A549 treated with AZD2906 at 1 μM for 4 hours (cell line): Measurements from ENCODE around the gene CAMK2B. TPM values are rescaled to one million over a fixed set of nuclear protein-coding genes. Genes with fewer than 3 reads are reported as not detected.

ENCODE experiments used
- total RNA-seq: library from RNA; stranded (reverse); fragments of 200-300 nt; extraction: Qiagen RNA extraction; gene quantifications from 5 replicates; pipeline ENCODE4 v1.2.3, GENCODE V29; 2022

CAMK2B gene
- 0.17 to 0.49 TPM (median 0.24 TPM) in 5 replicates for total RNA-seq

GRCh38 chr7:44325201-44325671 is at the start of gene CAMK2B:
Gene CAMK2B, minus strand, starts transcription at chr7:44325594. Its CDS starts 173 bp downstream, at chr7:44325421.

DNA sequence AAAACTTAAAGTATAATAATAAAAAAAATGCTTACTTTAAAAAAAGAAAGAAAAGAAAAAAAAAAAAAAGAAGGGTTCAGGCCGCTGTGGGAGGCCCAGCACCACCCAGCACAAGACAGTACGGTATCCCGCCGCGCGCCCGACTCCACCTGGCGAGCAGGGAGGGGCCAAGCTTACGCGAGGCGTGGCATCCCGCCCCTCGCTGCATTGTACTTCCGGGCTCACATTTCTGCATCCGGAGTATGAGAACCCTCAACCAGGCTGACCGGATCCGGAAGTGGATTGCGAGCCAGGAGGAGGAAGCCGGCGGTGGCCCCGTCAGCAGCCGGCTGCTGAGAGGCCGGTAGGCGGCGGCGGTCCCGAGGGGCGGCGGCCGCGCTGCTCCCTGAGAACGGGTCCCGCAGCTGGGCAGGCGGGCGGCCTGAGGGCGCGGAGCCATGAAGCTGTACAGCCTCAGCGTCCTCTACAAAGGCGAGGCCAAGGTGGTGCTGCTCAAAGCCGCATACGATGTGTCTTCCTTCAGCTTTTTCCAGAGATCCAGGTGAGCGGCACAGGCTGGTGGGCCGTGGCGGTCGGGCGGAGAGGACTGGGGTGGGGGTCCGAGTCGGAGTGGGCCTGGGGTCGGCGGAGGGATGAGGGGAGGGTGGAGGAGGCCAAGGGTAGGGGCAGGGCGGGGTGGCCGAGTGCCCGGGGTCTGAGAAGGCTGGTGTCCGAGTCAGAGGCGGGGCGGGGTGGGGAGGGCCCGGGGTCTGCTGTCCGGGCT is 124.5 kb downstream of the CAMK2B start, which contains the start of gene YKT6:
TSS of gene YKT6 (plus strand) at position 280 of the 763 bp plus-strand sequence. CDS start at position 438, 158 bp downstream.

GRCh38 chr7:44189286-44189992 is 136.0 kb downstream of the CAMK2B start, which contains the start of gene GCK:
Gene GCK, minus strand, starts transcription at chr7:44189439. Its CDS starts 486 bp downstream, at chr7:44188953.

Other genes with a start within 250 kb of the CAMK2B start
- gene POLM, start 243.1 kb downstream of the CAMK2B start, total RNA-seq: 6.4 to 7.3 TPM (median 7.0 TPM) in 5 replicates
- 0.06 TPM in 1 of 5 replicates, not detected in the others for gene AEBP1, start 221.2 kb downstream of the CAMK2B start, total RNA-seq
- gene POLD2, start 202.0 kb downstream of the CAMK2B start, total RNA-seq: 150 to 170 TPM (median 169 TPM) in 5 replicates
- gene MYL7, start 184.3 kb downstream of the CAMK2B start, total RNA-seq: not detected in 5 replicates
- gene GCK, start 136.2 kb downstream of the CAMK2B start, total RNA-seq: 0.05 TPM in 1 of 5 replicates, not detected in the others
- gene YKT6, start 124.6 kb downstream of the CAMK2B start, total RNA-seq: 110 to 123 TPM (median 115 TPM) in 5 replicates
- gene NUDCD3, start 165.1 kb upstream of the CAMK2B start, total RNA-seq: 49.6 to 62.3 TPM (median 56.4 TPM) in 5 replicates
- 0.06 to 0.09 TPM (median 0.08 TPM) in 5 replicates for gene NPC1L1, start 215.7 kb upstream of the CAMK2B start, total RNA-seq
- gene DDX56, start 248.3 kb upstream of the CAMK2B start, total RNA-seq: 102 to 126 TPM (median 116 TPM) in 5 replicates